Ramos (cell line): ENCODE data around the gene SWSAP1.
"Not testable (repeated sequence)": the region's sequence is repeated elsewhere in the genome, so short reads cannot be mapped to it uniquely, and the experiment has no call there.

Source experiments
- in situ Hi-C: fragments of 300-500 bp; cut with MboI; formaldehyde crosslinking; loops from one replicate; pipeline ENCODE4 v1.14.3; 2022; ENCODE audit warnings: low sequenced_read_pairs; ENCODE audit not compliant: unreplicated experiment

The SWSAP1 gene

GRCh38 chr19:11377756-11378155 lies 3.3 kb downstream of the SWSAP1 start:
- in situ Hi-C loops, result no loop called here

- in situ Hi-C loops, result no loop called here
These were observed 4.1 kb downstream of the SWSAP1 start for GRCh38 chr19:11378319-11379189.

- in situ Hi-C loops, result not testable (repeated sequence)
These were observed 4.9 kb downstream of the SWSAP1 start for GRCh38 chr19:11379269-11379845.

- in situ Hi-C loops, result no loop called here
These were observed 5.4 kb downstream of the SWSAP1 start for GRCh38 chr19:11379857-11380350.

- in situ Hi-C loops, result no loop called here
These were observed 6.4 kb downstream of the SWSAP1 start for GRCh38 chr19:11380653-11381537.

GRCh38 chr19:11382898-11383705 lies 8.6 kb downstream of the SWSAP1 start:
- in situ Hi-C loops, result no loop called here

- in situ Hi-C loops, result no loop called here
These were observed 9.2 kb downstream of the SWSAP1 start for GRCh38 chr19:11383706-11384048.

- in situ Hi-C loops, result no loop called here
These were observed 10.3 kb downstream of the SWSAP1 start for GRCh38 chr19:11384778-11385129.

GRCh38 chr19:11387162-11388034 lies 12.9 kb downstream of the SWSAP1 start:
- in situ Hi-C loops, result no loop called here

GRCh38 chr19:11390359-11390758 lies 15.9 kb downstream of the SWSAP1 start:
- in situ Hi-C loops, result no loop called here

- in situ Hi-C loops, result no loop called here
These were observed 16.6 kb downstream of the SWSAP1 start for GRCh38 chr19:11390933-11391680.

- in situ Hi-C loops, result no loop called here
These were observed 22.7 kb downstream of the SWSAP1 start for GRCh38 chr19:11397089-11397610.

GRCh38 chr19:11399667-11400066 lies 25.2 kb downstream of the SWSAP1 start:
- in situ Hi-C loops, result no loop called here

- in situ Hi-C loops, result no loop called here
These were observed 26.3 kb downstream of the SWSAP1 start for GRCh38 chr19:11400798-11401197.

GRCh38 chr19:11401808-11402543 lies 27.5 kb downstream of the SWSAP1 start:
- in situ Hi-C loops, result no loop called here

- in situ Hi-C loops, result no loop called here
These were observed 30.2 kb downstream of the SWSAP1 start for GRCh38 chr19:11404588-11405222.
